ENCODE measurements around the gene ABHD16B.
A peak's percentile ranks its signal among the peaks of the same experiment; 100 is the strongest.
"Not testable (repeated sequence)": the region's sequence is repeated elsewhere in the genome, so short reads cannot be mapped to it uniquely, and the experiment has no call there.

The ABHD16B gene

GRCh38 chr20:63835021-63835858, 26.1 kb upstream of the ABHD16B start:
- peak; percentile 26 for DNase-seq

- DNase-seq = no peak
Measured at GRCh38 chr20:63836458-63837344, 24.6 kb upstream of the ABHD16B start.

- no peak for DNase-seq
Measured at GRCh38 chr20:63837479-63837878, 23.8 kb upstream of the ABHD16B start.

- no peak for DNase-seq
Measured at GRCh38 chr20:63839620-63840019, 21.7 kb upstream of the ABHD16B start.

GRCh38 chr20:63840405-63840828, 20.9 kb upstream of the ABHD16B start:
- no peak for DNase-seq

- no peak for DNase-seq
Measured at GRCh38 chr20:63842258-63842657, 19.0 kb upstream of the ABHD16B start.

GRCh38 chr20:63843222-63843621, 18.1 kb upstream of the ABHD16B start:
- DNase-seq = no peak

GRCh38 chr20:63843778-63844177, 17.5 kb upstream of the ABHD16B start:
- no peak for DNase-seq

GRCh38 chr20:63844511-63844991, 16.7 kb upstream of the ABHD16B start:
- DNase-seq = no peak

- DNase-seq = no peak
Measured at GRCh38 chr20:63846128-63846771, 15.0 kb upstream of the ABHD16B start.

- DNase-seq = no peak
Measured at GRCh38 chr20:63846888-63847236, 14.4 kb upstream of the ABHD16B start.

- no peak for DNase-seq
Measured at GRCh38 chr20:63847237-63848002, 13.9 kb upstream of the ABHD16B start.

GRCh38 chr20:63848003-63848911, 13.0 kb upstream of the ABHD16B start:
- DNase-seq = no peak

GRCh38 chr20:63850689-63851547, 10.4 kb upstream of the ABHD16B start:
- DNase-seq = no peak

- DNase-seq = not testable (repeated sequence)
Measured at GRCh38 chr20:63851548-63851943, 9.8 kb upstream of the ABHD16B start.

- DNase-seq = not testable (repeated sequence)
Measured at GRCh38 chr20:63853733-63854068, 7.6 kb upstream of the ABHD16B start.

- no peak for DNase-seq
Measured at GRCh38 chr20:63854069-63854765, 7.1 kb upstream of the ABHD16B start.

GRCh38 chr20:63854766-63855362, 6.4 kb upstream of the ABHD16B start:
- DNase-seq = no peak

GRCh38 chr20:63855363-63856097, 5.8 kb upstream of the ABHD16B start:
- DNase-seq = no peak
